ENCODE measurements around the gene SFXN2.
"Not testable (repeated sequence)": the region's sequence is repeated elsewhere in the genome, so short reads cannot be mapped to it uniquely, and the experiment has no call there.

The SFXN2 gene

GRCh38 chr10:102732661-102733060 is 18.2 kb downstream of the SFXN2 start:
- no peak overlapping the region for H3K9ac ChIP-seq (ENCODE audit: low read length in 5 of 5)
- peaks cover 4 to 27% (median 7%) of the 10 kb centered on the region in 5 donors for H3K4me1 ChIP-seq (ENCODE audit: control insufficient read depth in 5 of 5, insufficient read depth in 5 of 5, low read length in 5 of 5)
- H3K4me3 ChIP-seq (ENCODE audit: low read depth in 1 of 5, low read length in 5 of 5): no peak overlapping the region
- H3K9me3 ChIP-seq (ENCODE audit: control insufficient read depth in 5 of 5, low read length in 5 of 5): no peaks in the 10 kb centered on the region
- H3K27ac ChIP-seq (ENCODE audit: low read depth, low read length): no peak overlapping the region
- H3K27me3 ChIP-seq (ENCODE audit: control insufficient read depth in 5 of 5, insufficient read depth in 4 of 5, low read length in 5 of 5): no peaks in the 10 kb centered on the region
- H3K36me3 ChIP-seq (ENCODE audit: control insufficient read depth in 5 of 5, insufficient read depth in 5 of 5, low read length in 5 of 5): peaks cover 0 to 26% (median 7%) of the 10 kb centered on the region in 5 donors

- peaks cover 0 to 24% (median 7%) of the 10 kb centered on the region in 5 donors for H3K36me3 ChIP-seq (ENCODE audit: control insufficient read depth in 5 of 5, insufficient read depth in 5 of 5, low read length in 5 of 5)
- H3K9ac ChIP-seq (ENCODE audit: low read length in 5 of 5): no peak overlapping the region
- H3K4me3 ChIP-seq (ENCODE audit: low read depth in 1 of 5, low read length in 5 of 5): peak overlapping the region in 1 of 5 donors; percentile 12
- H3K4me1 ChIP-seq (ENCODE audit: control insufficient read depth in 5 of 5, insufficient read depth in 5 of 5, low read length in 5 of 5): peaks cover 2 to 23% (median 11%) of the 10 kb centered on the region in 5 donors
- no peaks in the 10 kb centered on the region for H3K27me3 ChIP-seq (ENCODE audit: control insufficient read depth in 5 of 5, insufficient read depth in 4 of 5, low read length in 5 of 5)
- H3K9me3 ChIP-seq (ENCODE audit: control insufficient read depth in 5 of 5, low read length in 5 of 5): no peaks in the 10 kb centered on the region
- no peak overlapping the region for H3K27ac ChIP-seq (ENCODE audit: low read depth, low read length)
These were observed 20.7 kb downstream of the SFXN2 start for GRCh38 chr10:102735065-102735562.

GRCh38 chr10:102738692-102739121 is 24.3 kb downstream of the SFXN2 start:
- Histone ChIP-seq H3K27ac (ENCODE audit: low read depth, low read length) (no peak overlapping the region), H3K27me3 (ENCODE audit: control insufficient read depth in 5 of 5, insufficient read depth in 4 of 5, low read length in 5 of 5) (no peaks in the 10 kb centered on the region), H3K9me3 (ENCODE audit: control insufficient read depth in 5 of 5, low read length in 5 of 5) (no peaks in the 10 kb centered on the region), H3K36me3 (ENCODE audit: control insufficient read depth in 5 of 5, insufficient read depth in 5 of 5, low read length in 5 of 5) (peaks cover 0 to 6% (median 0%) of the 10 kb centered on the region in 5 donors), H3K4me3 (ENCODE audit: low read depth in 1 of 5, low read length in 5 of 5) (no peak overlapping the region), H3K4me1 (ENCODE audit: control insufficient read depth in 5 of 5, insufficient read depth in 5 of 5, low read length in 5 of 5) (peaks cover 2 to 29% (median 17%) of the 10 kb centered on the region in 5 donors), H3K9ac (ENCODE audit: low read length in 5 of 5) (no peak overlapping the region)

GRCh38 chr10:102740229-102740628 is 25.8 kb downstream of the SFXN2 start:
- Histone ChIP-seq H3K4me1 (ENCODE audit: control insufficient read depth in 5 of 5, insufficient read depth in 5 of 5, low read length in 5 of 5) (peaks cover 2 to 42% (median 28%) of the 10 kb centered on the region in 5 donors), H3K27me3 (ENCODE audit: control insufficient read depth in 5 of 5, insufficient read depth in 4 of 5, low read length in 5 of 5) (no peaks in the 10 kb centered on the region), H3K9ac (ENCODE audit: low read length in 5 of 5) (no peak overlapping the region), H3K36me3 (ENCODE audit: control insufficient read depth in 5 of 5, insufficient read depth in 5 of 5, low read length in 5 of 5) (peaks cover 0 to 6% (median 0%) of the 10 kb centered on the region in 5 donors), H3K4me3 (ENCODE audit: low read depth in 1 of 5, low read length in 5 of 5) (no peak overlapping the region), H3K9me3 (ENCODE audit: control insufficient read depth in 5 of 5, low read length in 5 of 5) (no peaks in the 10 kb centered on the region), H3K27ac (ENCODE audit: low read depth, low read length) (no peak overlapping the region)

GRCh38 chr10:102741726-102742237 is 27.3 kb downstream of the SFXN2 start:
- Histone ChIP-seq H3K9me3 (ENCODE audit: control insufficient read depth in 5 of 5, low read length in 5 of 5) (no peaks in the 10 kb centered on the region), H3K9ac (ENCODE audit: low read length in 5 of 5) (no peak overlapping the region), H3K27ac (ENCODE audit: low read depth, low read length) (no peak overlapping the region), H3K36me3 (ENCODE audit: control insufficient read depth in 5 of 5, insufficient read depth in 5 of 5, low read length in 5 of 5) (no peaks in the 10 kb centered on the region), H3K4me1 (ENCODE audit: control insufficient read depth in 5 of 5, insufficient read depth in 5 of 5, low read length in 5 of 5) (peaks cover 0 to 47% (median 44%) of the 10 kb centered on the region in 5 donors), H3K27me3 (ENCODE audit: control insufficient read depth in 5 of 5, insufficient read depth in 4 of 5, low read length in 5 of 5) (no peaks in the 10 kb centered on the region), H3K4me3 (ENCODE audit: low read depth in 1 of 5, low read length in 5 of 5) (no peak overlapping the region)

GRCh38 chr10:102742313-102742712 is 27.9 kb downstream of the SFXN2 start:
- not testable (repeated sequence) for H3K4me3 ChIP-seq (ENCODE audit: low read depth in 1 of 5, low read length in 5 of 5); H3K9ac ChIP-seq (ENCODE audit: low read length in 5 of 5); H3K36me3 ChIP-seq (ENCODE audit: control insufficient read depth in 5 of 5, insufficient read depth in 5 of 5, low read length in 5 of 5); H3K9me3 ChIP-seq (ENCODE audit: control insufficient read depth in 5 of 5, low read length in 5 of 5); H3K27ac ChIP-seq (ENCODE audit: low read depth, low read length); H3K27me3 ChIP-seq (ENCODE audit: control insufficient read depth in 5 of 5, insufficient read depth in 4 of 5, low read length in 5 of 5)
- peaks cover 0 to 47% (median 44%) of the 10 kb centered on the region in 5 donors for H3K4me1 ChIP-seq (ENCODE audit: control insufficient read depth in 5 of 5, insufficient read depth in 5 of 5, low read length in 5 of 5)

GRCh38 chr10:102743078-102743587 is 28.7 kb downstream of the SFXN2 start:
- Histone ChIP-seq H3K9me3 (ENCODE audit: control insufficient read depth in 5 of 5, low read length in 5 of 5) (no peaks in the 10 kb centered on the region), H3K36me3 (ENCODE audit: control insufficient read depth in 5 of 5, insufficient read depth in 5 of 5, low read length in 5 of 5) (no peaks in the 10 kb centered on the region), H3K4me1 (ENCODE audit: control insufficient read depth in 5 of 5, insufficient read depth in 5 of 5, low read length in 5 of 5) (peaks cover 0 to 47% (median 41%) of the 10 kb centered on the region in 5 donors), H3K4me3 (ENCODE audit: low read depth in 1 of 5, low read length in 5 of 5) (peak overlapping the region; percentile 50 to 71 (median 63)), H3K27ac (ENCODE audit: low read depth, low read length) (peak overlapping the region; percentile 93), H3K27me3 (ENCODE audit: control insufficient read depth in 5 of 5, insufficient read depth in 4 of 5, low read length in 5 of 5) (no peaks in the 10 kb centered on the region), H3K9ac (ENCODE audit: low read length in 5 of 5) (no peak overlapping the region)

GRCh38 chr10:102743588-102744373 is 29.3 kb downstream of the SFXN2 start, which contains the start of gene WBP1L:
WBP1L (plus strand) TSS chr10:102743948; CDS start chr10:102744054, 106 bp downstream.
- Histone ChIP-seq H3K9ac (ENCODE audit: low read length in 5 of 5) (peak within 1 kb of the TSS; percentile 57 to 99 (median 97)), H3K4me1 (ENCODE audit: control insufficient read depth in 5 of 5, insufficient read depth in 5 of 5, low read length in 5 of 5) (peaks cover 0 to 42% (median 36%) of the 10 kb centered on the region in 5 donors), H3K27ac (ENCODE audit: low read depth, low read length) (peak within 1 kb of the TSS; percentile 93), H3K4me3 (ENCODE audit: low read depth in 1 of 5, low read length in 5 of 5) (peak within 1 kb of the TSS; percentile 85 to 100 (median 98)), H3K9me3 (ENCODE audit: control insufficient read depth in 5 of 5, low read length in 5 of 5) (no peaks in the 10 kb centered on the region), H3K27me3 (ENCODE audit: control insufficient read depth in 5 of 5, insufficient read depth in 4 of 5, low read length in 5 of 5) (no peaks in the 10 kb centered on the region), H3K36me3 (ENCODE audit: control insufficient read depth in 5 of 5, insufficient read depth in 5 of 5, low read length in 5 of 5) (no peaks in the 10 kb centered on the region)

GRCh38 chr10:102744374-102745051 is 30.1 kb downstream of the SFXN2 start:
- H3K9me3 ChIP-seq (ENCODE audit: control insufficient read depth in 5 of 5, low read length in 5 of 5): no peaks in the 10 kb centered on the region
- peak overlapping the region; percentile 57 to 99 (median 97) for H3K9ac ChIP-seq (ENCODE audit: low read length in 5 of 5)
- H3K27ac ChIP-seq (ENCODE audit: low read depth, low read length): peak overlapping the region; percentile 93
- H3K4me3 ChIP-seq (ENCODE audit: low read depth in 1 of 5, low read length in 5 of 5): peak overlapping the region; percentile 85 to 100 (median 98)
- no peaks in the 10 kb centered on the region for H3K27me3 ChIP-seq (ENCODE audit: control insufficient read depth in 5 of 5, insufficient read depth in 4 of 5, low read length in 5 of 5)
- no peaks in the 10 kb centered on the region for H3K36me3 ChIP-seq (ENCODE audit: control insufficient read depth in 5 of 5, insufficient read depth in 5 of 5, low read length in 5 of 5)
- peaks cover 0 to 36% (median 29%) of the 10 kb centered on the region in 5 donors for H3K4me1 ChIP-seq (ENCODE audit: control insufficient read depth in 5 of 5, insufficient read depth in 5 of 5, low read length in 5 of 5)
